ENCODE data around the gene RPL41. TPM values are rescaled to one million over a fixed set of nuclear protein-coding genes. Genes with fewer than 3 reads are reported as not detected.

Gene RPL41
- total RNA-seq, 1 donor from 2014 or later: 3,078 TPM

GRCh38 chr12:56162468-56163290 is 46.2 kb downstream of the RPL41 start:
- peak overlapping the region; percentile 99 for H3K4me2 ChIP-seq (ENCODE audit: low read length)

GRCh38 chr12:56163533-56164344 is 47.3 kb downstream of the RPL41 start:
- no peak for FAIRE-seq
- DNase-seq (ENCODE audit: low read depth): no peak
- Mint-ChIP-seq H3K4me3 (ENCODE audit: unreplicated experiment) (peak overlapping the region; percentile 60), H3K27me3 (ENCODE audit: low read depth, unreplicated experiment) (no peaks in the 10 kb centered on the region), H3K27ac (ENCODE audit: unreplicated experiment) (peak overlapping the region; percentile 53), H3K9me3 (ENCODE audit: unreplicated experiment) (no peaks in the 10 kb centered on the region), H3K36me3 (ENCODE audit: low read depth, unreplicated experiment) (peaks cover 42% of the 10 kb centered on the region), H3K4me1 (ENCODE audit: low read depth, unreplicated experiment) (peaks cover 12% of the 10 kb centered on the region)
- H3K4me2 ChIP-seq (ENCODE audit: low read length): no peak overlapping the region
- H3K79me2 ChIP-seq (ENCODE audit: insufficient read depth, low read length): peaks cover 37% of the 10 kb centered on the region
- H3K9me3 ChIP-seq (ENCODE audit: insufficient read depth, low read depth, low read length): no peaks in the 10 kb centered on the region
- no peaks in the 10 kb centered on the region for H3K27me3 ChIP-seq (ENCODE audit: insufficient read depth, low read length)
- H2AFZ ChIP-seq (ENCODE audit: low read depth, low read length): no peak overlapping the region
- H3K27ac ChIP-seq (ENCODE audit: low read depth, low read length): no peak overlapping the region
- H3K36me3 ChIP-seq (ENCODE audit: insufficient read depth, low read length): peaks cover 50% of the 10 kb centered on the region
- H4K20me1 ChIP-seq (ENCODE audit: insufficient read depth, low read length): peaks cover 76% of the 10 kb centered on the region
- no peak overlapping the region for H3K4me3 ChIP-seq (ENCODE audit: insufficient read depth, low read depth, low read length)
- TF ChIP-seq EZH2 (IDR thresholded peaks at IDR 0.05; ENCODE audit: insufficient read depth, low read length): no peak
- TF ChIP-seq, protein P1, sequence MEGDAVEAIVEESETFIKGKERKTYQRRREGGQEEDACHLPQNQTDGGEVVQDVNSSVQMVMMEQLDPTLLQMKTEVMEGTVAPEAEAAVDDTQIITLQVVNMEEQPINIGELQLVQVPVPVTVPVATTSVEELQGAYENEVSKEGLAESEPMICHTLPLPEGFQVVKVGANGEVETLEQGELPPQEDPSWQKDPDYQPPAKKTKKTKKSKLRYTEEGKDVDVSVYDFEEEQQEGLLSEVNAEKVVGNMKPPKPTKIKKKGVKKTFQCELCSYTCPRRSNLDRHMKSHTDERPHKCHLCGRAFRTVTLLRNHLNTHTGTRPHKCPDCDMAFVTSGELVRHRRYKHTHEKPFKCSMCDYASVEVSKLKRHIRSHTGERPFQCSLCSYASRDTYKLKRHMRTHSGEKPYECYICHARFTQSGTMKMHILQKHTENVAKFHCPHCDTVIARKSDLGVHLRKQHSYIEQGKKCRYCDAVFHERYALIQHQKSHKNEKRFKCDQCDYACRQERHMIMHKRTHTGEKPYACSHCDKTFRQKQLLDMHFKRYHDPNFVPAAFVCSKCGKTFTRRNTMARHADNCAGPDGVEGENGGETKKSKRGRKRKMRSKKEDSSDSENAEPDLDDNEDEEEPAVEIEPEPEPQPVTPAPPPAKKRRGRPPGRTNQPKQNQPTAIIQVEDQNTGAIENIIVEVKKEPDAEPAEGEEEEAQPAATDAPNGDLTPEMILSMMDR (IDR thresholded peaks at IDR 0.05; ENCODE audit: insufficient read depth, low read depth, low read length): no peak
- peaks cover 23% of the 10 kb centered on the region for H3K4me1 ChIP-seq (ENCODE audit: insufficient read depth, low read length)
- H3K9ac ChIP-seq (ENCODE audit: low read length): no peak overlapping the region

More at GRCh38 chr12:56162468-56163290, 46.2 kb downstream of the RPL41 start:
- H3K27me3 Mint-ChIP-seq (ENCODE audit: low read depth, unreplicated experiment): no peaks in the 10 kb centered on the region
- H3K27ac ChIP-seq (ENCODE audit: low read depth, low read length): no peak overlapping the region
- DNase-seq (ENCODE audit: low read depth) (no peak), FAIRE-seq (no peak)
- no peaks in the 10 kb centered on the region for H3K27me3 ChIP-seq (ENCODE audit: insufficient read depth, low read length)
- H2AFZ ChIP-seq (ENCODE audit: low read depth, low read length): no peak overlapping the region
- H3K9me3 Mint-ChIP-seq (ENCODE audit: unreplicated experiment): no peaks in the 10 kb centered on the region
- H3K4me1 Mint-ChIP-seq (ENCODE audit: low read depth, unreplicated experiment): peaks cover 12% of the 10 kb centered on the region
- peaks cover 76% of the 10 kb centered on the region for H4K20me1 ChIP-seq (ENCODE audit: insufficient read depth, low read length)
- H3K36me3 ChIP-seq (ENCODE audit: insufficient read depth, low read length): peaks cover 47% of the 10 kb centered on the region
- no peak for TF ChIP-seq EZH2 (IDR thresholded peaks at IDR 0.05; ENCODE audit: insufficient read depth, low read length)
- TF ChIP-seq, protein P1 (IDR thresholded peaks at IDR 0.05; ENCODE audit: insufficient read depth, low read depth, low read length): no peak
- H3K27ac Mint-ChIP-seq (ENCODE audit: unreplicated experiment): no peak overlapping the region
- peaks cover 44% of the 10 kb centered on the region for H3K79me2 ChIP-seq (ENCODE audit: insufficient read depth, low read length)
- H3K9ac ChIP-seq (ENCODE audit: low read length): peak overlapping the region; percentile 43
- H3K9me3 ChIP-seq (ENCODE audit: insufficient read depth, low read depth, low read length): no peaks in the 10 kb centered on the region
- no peak overlapping the region for H3K4me3 ChIP-seq (ENCODE audit: insufficient read depth, low read depth, low read length)
- H3K4me1 ChIP-seq (ENCODE audit: insufficient read depth, low read length): peaks cover 23% of the 10 kb centered on the region
- peak overlapping the region; percentile 91 for H3K4me3 Mint-ChIP-seq (ENCODE audit: unreplicated experiment)
- H3K36me3 Mint-ChIP-seq (ENCODE audit: low read depth, unreplicated experiment): peaks cover 45% of the 10 kb centered on the region
